HG03108 (cell line): ENCODE data around the gene DNMT3L.
"Not testable (repeated sequence)": the region's sequence is repeated elsewhere in the genome, so short reads cannot be mapped to it uniquely, and the experiment has no call there.

Source experiments
- ATAC-seq: cut with Tn5 transposase; IDR thresholded peaks from one replicate; pipeline ENCODE4 v1.9.1; 2021; ENCODE audit warnings: moderate library complexity; ENCODE audit not compliant: unreplicated experiment

Gene DNMT3L

GRCh38 chr21:44249204-44250037 is 12.3 kb downstream of the DNMT3L start:
- ATAC-seq = not testable (repeated sequence)

GRCh38 chr21:44247904-44248303 is 13.8 kb downstream of the DNMT3L start:
- not testable (repeated sequence) for ATAC-seq

GRCh38 chr21:44243980-44244379 is 17.7 kb downstream of the DNMT3L start:
- peak; percentile 45 for ATAC-seq

GRCh38 chr21:44241281-44241680 is 20.4 kb downstream of the DNMT3L start:
- ATAC-seq = peak; percentile 28

GRCh38 chr21:44240842-44241241 is 20.9 kb downstream of the DNMT3L start, which contains the start of gene ICOSLG:
Gene ICOSLG (minus strand): TSS chr21:44240943. CDS start chr21:44240817, 126 bp downstream.
- ATAC-seq = peak; percentile 35

- ATAC-seq = not testable (repeated sequence)
Observed at GRCh38 chr21:44240353-44240752, 21.3 kb downstream of the DNMT3L start.

- ATAC-seq = not testable (repeated sequence)
Observed at GRCh38 chr21:44229561-44229960, 32.1 kb downstream of the DNMT3L start.

- not testable (repeated sequence) for ATAC-seq
Observed at GRCh38 chr21:44228109-44228508, 33.6 kb downstream of the DNMT3L start.

GRCh38 chr21:44227614-44228013 is 34.1 kb downstream of the DNMT3L start:
- ATAC-seq = not testable (repeated sequence)

- ATAC-seq = not testable (repeated sequence)
Observed at GRCh38 chr21:44225605-44226004, 36.1 kb downstream of the DNMT3L start.

GRCh38 chr21:44223334-44223733 is 38.4 kb downstream of the DNMT3L start:
- ATAC-seq = not testable (repeated sequence)

- not testable (repeated sequence) for ATAC-seq
Observed at GRCh38 chr21:44220674-44221073, 41.0 kb downstream of the DNMT3L start.

GRCh38 chr21:44218461-44218860 is 43.2 kb downstream of the DNMT3L start:
- peak; percentile 54 for ATAC-seq

- not testable (repeated sequence) for ATAC-seq
Observed at GRCh38 chr21:44211978-44212377, 49.7 kb downstream of the DNMT3L start.

- ATAC-seq = not testable (repeated sequence)
Observed at GRCh38 chr21:44211574-44211973, 50.1 kb downstream of the DNMT3L start.

- not testable (repeated sequence) for ATAC-seq
Observed at GRCh38 chr21:44207860-44208646, 53.6 kb downstream of the DNMT3L start.

GRCh38 chr21:44206698-44207676 is 54.7 kb downstream of the DNMT3L start:
- peak; percentile 70 for ATAC-seq

GRCh38 chr21:44206187-44206586 is 55.5 kb downstream of the DNMT3L start:
- not testable (repeated sequence) for ATAC-seq

- ATAC-seq = not testable (repeated sequence)
Observed at GRCh38 chr21:44202590-44203299, 59.0 kb downstream of the DNMT3L start.

GRCh38 chr21:44199997-44200396 is 61.7 kb downstream of the DNMT3L start:
- ATAC-seq = not testable (repeated sequence)
